Stimulated activated CD4-positive, alpha-beta T cell treated with anti-CD3 and anti-CD28 coated beads, Interleukin-4, amount 100 ng/mL, for 24 hours (primary cell): ENCODE data around the gene UNK.
A peak's percentile ranks its signal among the peaks of the same experiment; 100 is the strongest.

ENCODE experiments used
- DNase-seq: peaks from one replicate; pipeline ENCODE4 v3.0.0-alpha.2; 2020

Gene UNK

DNA sequence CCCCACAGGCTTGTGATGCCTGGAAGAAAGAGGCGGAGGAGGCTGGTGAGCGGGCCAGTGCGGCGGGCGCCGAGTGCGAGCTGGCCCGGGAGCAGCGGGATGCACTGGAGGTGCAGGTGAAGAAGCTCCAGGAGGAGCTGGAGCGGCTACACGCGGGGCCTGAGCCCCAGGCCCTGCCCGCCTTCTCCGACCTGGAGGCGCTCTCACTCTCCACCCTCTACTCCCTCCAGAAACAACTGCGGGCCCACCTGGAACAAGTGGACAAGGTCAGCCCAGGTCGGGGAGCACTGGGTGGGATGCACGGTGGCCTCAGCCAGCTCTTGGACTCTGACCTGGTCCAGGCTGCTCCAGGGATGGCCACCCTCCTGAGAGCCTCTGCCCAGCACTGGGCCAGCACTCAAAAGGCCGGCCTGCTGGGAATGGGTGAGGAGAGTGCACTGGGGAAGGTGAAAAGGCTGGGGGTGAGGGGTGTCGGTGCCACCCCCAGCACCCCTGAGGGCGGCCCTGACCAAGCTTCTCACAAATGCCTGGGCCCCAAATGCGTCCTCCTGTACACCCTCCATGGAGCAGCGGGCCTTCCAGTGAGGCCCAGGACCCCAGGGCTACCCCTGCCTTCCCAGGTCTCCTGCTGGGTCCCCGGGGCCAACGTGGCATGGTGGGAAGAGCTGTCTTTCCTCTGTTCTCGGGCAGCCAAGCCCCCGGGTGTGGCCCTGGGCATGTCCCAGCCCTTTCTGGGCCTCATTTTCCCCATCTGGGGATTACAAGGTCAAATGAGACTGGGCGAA lies 38.8 kb downstream of the UNK start:
- no peak for DNase-seq

DNA sequence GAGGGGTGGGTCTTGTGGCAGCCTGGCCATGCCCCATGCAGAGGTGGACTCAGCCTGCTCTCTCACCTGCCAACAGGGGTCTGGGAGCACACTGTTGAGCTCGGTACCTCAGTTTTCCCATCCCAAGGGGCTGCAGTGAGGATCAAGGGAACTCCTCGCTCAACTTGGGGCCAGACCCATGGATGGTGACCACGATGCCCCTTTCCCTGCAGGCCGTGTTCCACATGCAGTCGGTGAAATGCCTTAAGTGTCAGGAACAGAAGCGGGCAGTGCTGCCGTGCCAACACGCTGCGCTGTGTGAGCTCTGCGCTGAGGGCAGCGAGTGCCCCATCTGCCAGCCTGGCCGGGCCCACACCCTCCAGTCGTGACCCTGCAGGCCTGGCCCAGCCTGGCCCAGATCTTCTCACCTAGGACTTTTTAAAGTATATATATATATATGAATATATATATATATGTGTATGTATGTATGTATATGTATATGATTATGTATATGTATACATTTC lies 39.5 kb downstream of the UNK start:
- DNase-seq: no peak

DNA sequence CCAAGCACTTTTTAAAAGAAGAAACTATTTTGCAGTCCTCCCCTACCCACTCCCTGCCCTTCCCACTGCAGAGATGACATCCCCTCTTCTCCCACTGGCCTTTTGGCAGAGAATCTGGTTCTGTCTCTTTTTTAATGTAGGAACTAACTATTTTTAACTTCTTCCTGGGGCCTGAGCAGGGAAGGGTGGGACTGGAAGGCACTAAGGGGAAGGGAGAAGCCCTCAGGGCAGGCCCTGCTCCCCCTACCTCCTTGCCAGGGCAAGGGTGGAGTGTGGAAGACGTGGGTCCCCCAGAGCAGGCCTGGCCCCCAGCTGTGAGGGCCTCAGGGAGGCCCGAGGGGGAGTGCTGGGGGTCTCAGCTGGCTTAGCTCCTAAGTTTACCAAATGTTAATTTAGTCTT lies 40.1 kb downstream of the UNK start:
- DNase-seq: no peak

DNA sequence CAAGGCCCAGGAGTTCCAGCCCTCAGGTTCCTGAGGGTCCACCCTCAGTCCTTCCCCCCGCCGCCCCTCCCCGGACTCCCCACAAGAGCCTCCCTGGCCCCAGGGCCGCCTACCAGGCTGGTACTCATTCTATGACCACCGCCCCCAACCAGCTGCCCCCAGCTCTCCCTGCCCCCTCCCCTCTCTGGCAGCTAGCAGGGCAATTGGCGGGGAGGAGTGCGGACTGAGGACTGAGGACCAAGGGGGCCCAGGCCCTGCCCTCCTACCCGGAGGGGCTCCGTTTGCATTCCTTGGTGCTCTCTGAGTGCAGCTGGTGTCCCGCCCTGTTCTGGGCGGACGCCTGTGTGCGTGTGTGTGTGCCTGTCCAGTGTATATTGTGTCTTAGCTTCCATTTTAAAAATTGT lies 40.5 kb downstream of the UNK start:
- no peak for DNase-seq

DNA sequence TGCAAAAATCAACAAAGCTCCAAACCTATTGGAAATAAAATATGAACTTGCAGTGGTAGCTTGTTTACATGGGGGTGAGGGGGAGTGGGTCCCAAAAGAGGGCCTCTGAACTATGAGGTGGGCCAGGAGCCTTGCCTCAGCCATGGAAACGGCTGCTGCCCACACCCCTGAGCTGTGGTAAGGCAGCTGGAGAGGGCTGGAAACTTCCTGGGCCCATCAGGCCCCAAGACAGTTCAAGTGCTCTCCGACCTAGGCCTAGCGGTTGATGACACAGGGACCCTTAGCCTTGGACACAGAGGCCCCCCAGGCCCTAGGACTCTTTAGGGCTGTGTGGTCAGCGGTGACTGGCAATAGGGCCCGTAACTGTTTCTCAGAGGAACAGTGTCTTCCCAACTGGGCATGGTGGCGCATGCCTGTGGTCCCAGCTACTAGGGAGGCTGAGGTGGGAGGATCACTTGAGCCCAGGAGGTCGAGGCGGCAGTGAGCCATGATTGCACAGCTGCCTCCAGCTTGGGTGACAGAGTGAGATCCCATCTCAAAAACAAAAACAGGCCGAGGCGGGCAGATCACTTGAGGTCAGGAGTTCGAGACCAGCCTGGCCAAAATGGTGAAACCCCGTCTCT lies 41.3 kb downstream of the UNK start:
- DNase-seq: no peak

DNA sequence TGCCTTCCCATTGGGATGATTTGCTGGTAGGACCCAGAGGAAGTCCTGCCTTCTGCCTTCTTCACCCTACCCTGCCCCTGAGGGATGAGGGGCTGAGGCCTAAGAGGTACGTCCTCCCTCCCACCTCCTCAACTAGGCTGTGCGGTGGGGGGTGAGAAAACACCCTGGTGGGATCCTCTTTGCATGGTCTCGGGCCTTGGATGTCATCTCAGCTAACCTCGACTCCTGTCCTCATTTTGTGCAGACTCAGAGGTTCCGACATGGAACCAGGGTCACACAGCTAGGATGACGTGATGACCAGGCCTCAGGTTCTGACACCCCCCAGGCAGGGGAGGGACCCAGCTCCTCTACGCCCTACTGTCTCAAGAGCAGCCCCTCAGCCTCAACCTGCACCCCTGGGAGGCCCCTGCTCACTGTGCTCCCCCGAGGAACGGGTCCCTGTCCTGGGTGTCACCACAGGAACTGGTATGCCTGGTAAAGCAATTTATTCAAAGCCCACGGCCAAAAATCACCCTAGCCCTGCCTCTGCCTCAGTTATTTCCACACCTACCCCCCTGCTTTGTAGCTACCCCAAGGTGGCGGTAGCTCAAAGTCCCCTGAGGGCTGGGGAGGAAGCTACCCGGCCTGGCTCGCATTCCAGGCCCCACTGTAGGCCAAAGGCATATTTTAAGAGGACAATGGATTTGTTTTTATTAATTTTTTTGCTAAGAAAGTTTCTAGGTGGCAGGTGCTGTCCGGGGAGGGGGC lies 42.1 kb downstream of the UNK start:
- DNase-seq: no peak

DNA sequence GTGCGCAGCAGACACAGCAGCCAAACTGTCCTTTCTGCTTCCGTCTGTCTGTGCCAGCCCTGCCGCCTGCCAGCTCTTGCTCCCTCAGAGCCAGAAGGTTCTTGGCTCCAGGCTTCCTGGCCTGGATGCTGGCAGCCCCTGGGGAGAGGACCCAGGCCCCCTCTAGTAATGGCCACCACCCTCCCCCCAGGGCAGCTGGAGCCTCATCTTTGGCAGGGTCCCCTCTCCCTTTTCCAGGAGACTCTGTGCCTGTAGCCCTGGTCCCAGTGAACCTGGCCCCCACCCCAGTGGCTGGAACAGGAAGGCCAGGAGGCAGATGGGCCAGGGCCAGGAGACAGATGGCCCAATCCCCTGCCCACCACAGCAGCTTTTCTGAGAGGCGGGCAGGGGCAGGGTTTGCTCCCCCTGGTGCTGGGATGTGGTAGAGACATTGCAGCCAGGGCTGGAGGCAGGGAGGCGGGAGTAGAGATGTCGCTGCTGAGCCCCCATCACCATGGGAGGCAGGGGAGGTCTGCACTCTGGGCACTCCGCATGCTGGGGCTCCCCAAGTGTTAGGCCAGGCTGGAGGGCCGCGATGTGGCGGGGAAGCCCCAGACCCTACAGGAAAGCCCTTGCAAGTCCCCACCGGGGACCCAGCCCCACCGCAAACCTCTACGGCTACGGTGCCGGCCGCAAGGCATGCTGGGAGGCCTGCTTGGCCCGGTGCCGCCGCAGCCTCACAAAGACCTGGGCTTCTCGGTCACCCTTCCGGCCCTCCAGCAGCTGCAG lies 42.9 kb downstream of the UNK start:
- peak; percentile 65 for DNase-seq

DNA sequence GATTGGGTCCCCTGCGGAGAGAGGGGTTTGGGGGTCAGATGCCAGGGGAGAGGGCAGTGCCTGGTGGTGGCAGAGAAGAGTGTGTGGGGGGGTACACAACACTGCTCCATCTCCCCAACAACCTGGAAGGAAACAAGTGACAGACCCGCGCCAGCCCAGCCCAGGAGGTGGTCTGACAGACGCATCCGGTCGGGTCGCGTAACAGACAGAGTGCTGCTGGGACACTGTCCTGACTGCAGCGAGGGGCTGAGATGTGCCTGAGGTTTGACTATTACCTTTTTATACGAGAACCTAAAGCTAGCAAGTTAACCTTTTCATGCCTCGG lies 43.4 kb downstream of the UNK start:
- no peak for DNase-seq

DNA sequence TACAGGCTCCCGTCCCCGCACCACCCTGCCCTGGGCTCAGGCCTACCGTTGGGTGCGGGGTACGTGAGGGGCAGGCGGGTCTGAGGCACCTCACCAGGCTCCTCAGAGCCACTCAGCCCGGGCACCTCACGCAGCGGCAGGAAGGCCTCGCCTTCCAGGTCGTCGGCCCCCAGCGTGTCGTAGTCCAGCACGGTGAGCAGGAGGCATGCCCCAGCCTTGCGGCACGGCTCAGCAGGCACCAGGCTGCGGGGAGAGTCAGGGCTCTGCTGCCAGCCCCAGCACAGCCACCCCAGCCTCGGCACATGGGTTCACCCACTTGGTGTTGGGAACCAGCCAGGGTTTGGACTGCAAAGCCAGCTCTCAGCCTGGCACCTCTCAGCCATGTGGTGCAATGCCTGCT lies 44.1 kb downstream of the UNK start:
- DNase-seq: no peak

DNA sequence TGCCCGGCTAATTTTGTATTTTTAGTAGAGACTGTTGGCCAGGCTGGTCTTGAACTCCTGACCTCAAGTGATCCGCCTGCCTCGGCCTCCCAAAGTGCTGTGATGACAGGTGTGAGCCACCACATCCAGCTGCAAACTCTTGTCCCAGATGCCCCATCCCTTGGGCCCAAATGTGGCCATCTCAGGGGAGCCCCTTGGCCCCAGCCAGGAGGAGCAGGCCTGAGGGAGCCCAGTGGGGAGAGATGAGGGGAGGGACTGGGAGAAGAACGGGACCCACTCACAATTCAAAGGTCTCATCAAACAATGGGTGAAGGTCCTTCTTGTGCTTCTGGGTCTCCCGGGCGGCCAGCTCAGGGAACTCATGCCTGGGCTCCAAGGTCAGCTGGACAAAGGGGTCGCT lies 45.1 kb downstream of the UNK start:
- no peak for DNase-seq

DNA sequence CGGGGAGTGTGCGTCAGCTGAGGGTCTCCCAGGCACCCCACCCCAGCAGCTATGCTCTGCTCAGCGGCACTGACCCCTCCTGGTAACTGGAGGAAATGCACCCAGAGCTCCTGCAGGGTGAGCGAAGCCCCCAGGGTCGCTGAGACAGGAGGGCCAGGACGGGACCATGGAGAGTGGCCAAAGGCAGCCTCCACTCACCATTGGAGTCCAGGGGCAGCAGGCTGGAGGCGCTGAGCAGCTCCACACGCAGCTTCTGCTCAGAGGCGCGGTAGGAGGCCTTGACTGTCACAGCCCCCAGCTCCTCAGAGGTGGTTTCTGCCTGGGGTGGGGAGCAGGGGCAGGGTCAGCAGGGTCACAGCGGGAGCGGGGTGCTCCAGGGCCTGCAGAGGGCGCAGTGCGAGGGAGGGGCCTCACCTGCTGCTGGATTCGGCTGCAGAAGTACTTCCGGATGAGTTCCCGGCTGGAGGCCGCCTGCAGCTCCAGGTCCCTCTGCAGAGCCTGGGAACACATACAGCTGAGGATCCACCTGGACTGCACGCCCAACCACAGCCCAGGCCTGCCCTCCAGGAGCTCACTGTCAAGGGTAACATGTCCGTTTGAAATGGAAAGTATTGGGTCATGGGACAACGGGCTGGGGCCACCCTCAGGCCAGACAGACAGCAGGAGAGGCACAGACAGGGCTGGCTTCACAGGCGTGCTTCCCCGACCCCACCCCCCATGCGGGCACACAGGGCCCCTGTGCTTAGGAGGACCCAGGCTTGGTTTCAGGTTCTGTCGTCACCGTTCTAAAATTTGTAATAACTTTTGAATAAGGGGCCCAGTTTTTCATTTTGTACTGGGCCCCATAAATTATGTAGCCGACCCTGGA lies 45.8 kb downstream of the UNK start:
- peak; percentile 40 for DNase-seq

DNA sequence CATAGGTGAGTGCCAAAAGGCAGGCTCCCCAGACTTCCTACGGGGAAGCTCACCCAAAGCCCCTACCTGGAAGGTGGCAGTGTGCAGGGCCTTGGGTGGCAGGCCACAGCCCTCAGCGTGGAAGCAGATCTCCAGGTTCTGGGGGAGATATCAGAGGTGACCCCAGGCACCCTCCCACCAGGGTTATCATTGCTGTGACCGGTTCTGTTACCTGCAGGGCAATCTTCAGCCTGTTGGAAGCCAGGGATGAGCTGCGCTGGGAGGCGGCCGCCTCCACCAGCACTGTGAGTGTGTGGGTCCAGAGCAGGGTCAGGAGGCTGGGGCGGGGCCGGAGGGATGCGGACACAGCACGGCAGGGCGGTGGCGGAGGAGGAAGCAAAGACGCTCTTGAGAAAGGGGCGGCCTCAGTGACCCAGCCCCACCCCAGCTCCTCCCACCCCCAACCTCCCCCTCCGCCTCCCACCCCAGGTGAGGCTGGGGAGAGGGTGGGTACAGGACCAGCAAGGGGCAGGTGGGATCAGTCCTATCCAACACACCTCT lies 46.5 kb downstream of the UNK start:
- DNase-seq: no peak

DNA sequence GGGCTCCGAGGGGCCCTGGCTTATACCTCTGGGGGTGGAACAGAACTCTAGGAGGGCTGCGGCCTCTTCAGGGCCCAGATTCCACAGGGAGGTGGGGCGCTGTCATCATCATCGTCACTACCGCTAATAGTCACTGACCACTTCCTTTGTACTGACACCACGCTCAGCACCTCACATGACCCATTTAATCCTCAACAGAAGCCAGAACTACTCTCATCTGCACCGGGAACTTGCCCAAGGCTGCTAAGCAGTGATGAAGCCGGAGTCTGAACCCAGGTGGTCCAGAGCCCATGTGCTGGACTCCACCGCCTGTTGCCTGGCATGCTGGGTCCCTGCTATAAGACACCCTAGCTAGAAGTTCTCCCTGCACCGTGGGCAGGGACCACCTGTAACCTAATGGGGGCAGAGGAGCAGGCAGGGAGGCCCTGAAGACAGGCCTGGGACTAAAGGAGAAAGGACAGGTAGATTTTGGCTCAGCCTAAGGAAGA lies 47.6 kb downstream of the UNK start:
- DNase-seq: peak; percentile 53

DNA sequence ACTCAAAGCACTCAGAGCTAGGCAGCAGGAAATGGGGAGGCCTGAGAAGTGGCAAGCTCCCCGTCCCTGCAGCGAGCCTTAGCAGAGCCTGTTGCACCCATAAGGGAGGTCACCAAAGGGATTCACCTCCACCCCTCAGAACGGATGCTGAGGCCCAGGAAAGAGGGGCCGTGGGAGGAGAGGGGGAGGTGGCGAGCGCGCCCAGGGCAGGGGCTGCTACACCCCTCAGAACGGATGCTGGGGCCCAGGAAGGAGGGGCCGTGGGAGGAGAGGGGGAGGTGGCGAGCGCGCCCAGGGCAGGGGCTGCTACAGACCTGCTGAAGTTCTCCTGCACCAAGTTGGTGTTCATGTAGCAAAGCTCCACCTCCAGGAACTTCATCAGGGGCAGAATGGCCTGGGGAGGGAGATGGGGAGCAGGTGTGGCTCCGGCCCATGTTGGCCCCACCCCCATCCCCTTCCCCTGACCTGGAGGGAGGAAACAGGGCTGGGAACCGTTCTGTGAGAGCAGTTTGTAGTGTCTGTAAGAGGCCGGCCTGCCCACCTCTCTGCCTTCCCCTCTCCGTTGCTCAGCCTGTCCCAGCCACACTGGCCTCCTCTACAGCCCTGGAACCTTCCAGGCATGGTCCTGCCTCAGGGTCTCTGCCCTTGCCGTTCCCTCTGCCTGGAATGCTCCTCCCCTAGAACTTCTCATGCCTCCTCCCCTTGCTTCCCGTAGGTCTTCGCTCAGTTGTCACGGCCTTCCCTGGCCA lies 48.2 kb downstream of the UNK start:
- no peak for DNase-seq

DNA sequence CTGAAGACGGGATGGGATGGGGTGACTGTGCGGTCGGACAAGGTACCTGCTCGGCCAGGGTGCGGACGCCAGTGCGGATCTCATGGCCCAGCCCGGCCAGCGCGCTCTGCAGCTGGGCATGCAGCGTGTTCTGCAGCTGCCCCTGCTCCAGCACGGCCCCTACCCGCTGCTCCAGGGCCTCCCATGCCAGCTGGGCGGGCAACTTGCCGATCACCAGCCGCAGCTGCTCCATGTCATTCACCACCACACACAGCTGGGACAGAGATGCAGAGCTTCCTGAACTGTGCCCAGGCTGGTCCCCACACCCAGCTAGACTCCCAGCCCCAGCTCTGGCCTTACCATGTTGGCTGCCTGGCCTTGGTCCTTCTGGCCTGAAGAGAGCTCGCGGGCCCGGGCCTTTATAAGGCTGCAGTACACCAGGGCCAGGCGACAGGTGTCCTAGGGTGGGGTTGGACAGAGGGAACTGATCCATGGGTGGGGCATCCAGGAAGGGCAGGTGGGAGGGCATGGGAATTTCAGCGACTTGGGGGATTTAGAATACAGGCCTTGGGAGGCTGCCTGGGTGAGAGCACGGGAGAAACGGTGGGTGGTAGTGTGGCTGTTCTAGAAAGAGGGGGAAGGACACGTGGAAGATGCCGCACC lies 49.8 kb downstream of the UNK start:
- no peak for DNase-seq

DNA sequence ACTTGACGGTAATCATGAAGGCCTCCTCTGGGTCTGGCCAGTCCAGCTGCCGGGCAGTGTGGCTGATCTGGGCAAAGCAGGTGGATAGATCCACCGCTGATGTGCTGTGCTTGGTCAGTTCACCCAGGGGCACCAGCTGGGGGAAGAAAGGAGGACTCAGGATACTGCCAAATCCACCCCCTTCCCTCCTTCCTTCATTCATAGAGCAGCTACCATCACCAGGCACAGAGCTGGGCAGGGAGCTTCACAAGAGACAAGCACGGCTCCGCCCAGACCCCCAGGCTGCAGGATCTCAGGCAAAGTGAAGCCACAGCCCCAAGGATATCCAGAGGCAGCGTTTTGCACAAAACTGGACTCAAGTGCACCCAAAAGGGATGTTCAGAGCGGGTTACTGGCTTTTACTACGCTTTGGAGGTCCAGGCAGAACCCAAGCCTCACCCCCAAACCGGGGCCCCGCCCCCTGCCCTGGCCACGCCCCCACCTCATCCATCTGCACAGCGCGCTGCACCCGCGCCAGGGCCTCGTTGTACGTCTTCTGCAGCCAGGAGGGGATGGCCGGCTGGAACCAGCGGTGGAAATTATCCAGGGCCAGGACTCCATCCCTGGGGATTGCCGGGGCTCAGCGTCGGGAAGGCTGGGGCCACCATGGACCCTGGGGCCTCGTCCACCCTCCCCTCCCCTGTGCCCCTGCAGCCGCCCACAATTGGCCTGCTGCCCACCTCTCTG lies 50.5 kb downstream of the UNK start:
- no peak for DNase-seq

DNA sequence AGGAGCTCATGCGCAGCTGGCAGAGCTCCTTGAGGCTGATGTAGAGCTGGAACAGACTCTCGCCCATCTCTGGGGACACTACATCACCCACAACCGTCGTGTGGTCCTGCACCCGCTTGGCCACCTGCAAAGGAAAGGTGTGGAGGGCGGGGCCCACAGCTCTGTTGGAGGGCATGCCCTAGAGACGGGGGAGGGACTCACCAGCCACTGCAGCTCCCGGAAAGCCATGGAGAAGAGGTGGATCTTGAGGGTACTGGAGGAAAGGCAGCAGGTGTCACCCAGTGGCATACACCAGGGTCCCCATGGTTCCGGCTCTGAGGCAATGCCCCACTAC lies 51.0 kb downstream of the UNK start:
- DNase-seq: no peak

DNA sequence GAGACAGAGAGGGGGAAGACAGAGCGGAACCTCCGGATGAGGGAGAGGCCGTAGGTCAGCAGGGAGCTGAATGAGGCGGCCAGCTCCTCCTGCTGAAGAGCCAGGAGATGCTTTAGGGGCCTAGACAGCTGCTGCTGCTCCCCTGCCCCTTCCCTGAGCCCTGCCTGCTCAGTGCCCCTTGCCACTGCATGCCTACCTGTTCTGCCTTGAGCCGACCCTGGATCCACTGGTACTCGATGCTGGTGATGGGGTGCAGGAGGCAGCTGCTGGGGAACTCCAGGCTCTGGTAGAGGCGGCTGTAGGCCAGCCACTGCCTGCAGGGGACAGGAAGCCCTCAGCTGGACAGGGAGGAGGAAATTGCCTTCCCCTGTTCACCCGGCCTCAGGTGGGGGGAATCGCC lies 52.0 kb downstream of the UNK start:
- no peak for DNase-seq

DNA sequence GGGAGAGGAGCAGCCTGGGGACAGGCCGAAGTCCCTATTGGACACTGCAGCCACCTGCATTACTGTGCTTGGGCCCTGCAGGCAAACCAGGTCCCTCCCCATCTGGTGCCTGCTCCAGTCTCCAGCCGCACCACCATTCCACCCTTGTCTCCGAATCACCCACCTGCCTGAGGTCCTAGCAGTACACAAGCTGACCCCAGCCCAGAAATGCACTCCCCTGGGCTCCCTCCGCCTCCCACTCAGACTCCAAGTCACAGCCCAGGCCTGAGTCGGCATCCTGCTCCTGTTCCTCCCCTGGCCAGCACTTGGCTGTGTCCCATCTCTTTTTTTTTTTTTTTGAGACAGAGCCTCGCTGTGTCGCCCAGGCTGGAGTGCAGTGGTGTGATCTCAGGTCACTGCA lies 53.3 kb downstream of the UNK start:
- no peak for DNase-seq

DNA sequence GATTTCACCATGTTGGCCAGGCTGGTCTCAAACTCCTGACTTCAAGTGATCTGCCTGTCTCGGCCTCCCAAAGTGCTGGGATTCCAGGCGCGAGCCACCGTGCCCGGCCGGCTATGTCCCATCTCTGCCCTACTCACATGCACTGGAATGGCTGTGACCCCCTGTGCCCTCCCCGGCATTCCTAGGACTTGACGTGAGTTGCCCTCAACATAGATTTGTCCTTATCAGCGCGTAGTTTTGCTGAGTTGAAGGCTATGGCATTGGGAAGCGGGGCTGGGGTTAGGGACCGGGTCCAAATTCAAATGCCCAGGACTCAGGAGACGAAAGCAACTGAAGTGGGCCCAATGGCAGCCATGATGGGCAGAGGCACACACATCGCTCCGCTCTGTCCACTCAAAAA lies 53.8 kb downstream of the UNK start:
- no peak for DNase-seq
